HCT116 (cell line): ENCODE measurements around the gene CHDH.

Experiments
- REST ChIP-seq: IDR thresholded peaks from 2 replicates; pipeline ENCODE4 v1.6.1; 2012; ENCODE audit warnings: low read depth
- SRF ChIP-seq: IDR thresholded peaks from 2 replicates; pipeline ENCODE4 v1.6.1; 2012; ENCODE audit warnings: low read depth
- ZNF274 ChIP-seq: fragments of 200-500 bp; sonication (Bioruptor generic); IDR thresholded peaks from 2 replicates; pipeline ENCODE4 v1.6.1; 2014; ENCODE audit warnings: mild to moderate bottlenecking, low read depth, low read length, inconsistent platforms
- TF ChIP-seq, protein P1 (sequence below), 3 experiments: fragments of 200-600 bp in 1 of 3; sonication (generic) in 1 of 3; IDR thresholded peaks in 2 of 3; conservative IDR thresholded peaks in 1 of 3; 2 replicates each; pipeline ENCODE4 v1.5.1; 2012 to 2017; ENCODE audit warnings: low read depth in 2 of 3, low read length in 2 of 3, antibody characterized with exemption in 1 of 3, borderline replicate concordance in 1 of 3, control low read depth in 1 of 3, mild to moderate bottlenecking in 1 of 3, mixed read lengths in 1 of 3, mixed run types in 1 of 3, moderate library complexity in 1 of 3; ENCODE audit not compliant: insufficient read depth in 1 of 3

- TF ChIP-seq SRF (no peak), REST (no peak), ZNF274 (no peak)
- TF ChIP-seq, protein P1, sequence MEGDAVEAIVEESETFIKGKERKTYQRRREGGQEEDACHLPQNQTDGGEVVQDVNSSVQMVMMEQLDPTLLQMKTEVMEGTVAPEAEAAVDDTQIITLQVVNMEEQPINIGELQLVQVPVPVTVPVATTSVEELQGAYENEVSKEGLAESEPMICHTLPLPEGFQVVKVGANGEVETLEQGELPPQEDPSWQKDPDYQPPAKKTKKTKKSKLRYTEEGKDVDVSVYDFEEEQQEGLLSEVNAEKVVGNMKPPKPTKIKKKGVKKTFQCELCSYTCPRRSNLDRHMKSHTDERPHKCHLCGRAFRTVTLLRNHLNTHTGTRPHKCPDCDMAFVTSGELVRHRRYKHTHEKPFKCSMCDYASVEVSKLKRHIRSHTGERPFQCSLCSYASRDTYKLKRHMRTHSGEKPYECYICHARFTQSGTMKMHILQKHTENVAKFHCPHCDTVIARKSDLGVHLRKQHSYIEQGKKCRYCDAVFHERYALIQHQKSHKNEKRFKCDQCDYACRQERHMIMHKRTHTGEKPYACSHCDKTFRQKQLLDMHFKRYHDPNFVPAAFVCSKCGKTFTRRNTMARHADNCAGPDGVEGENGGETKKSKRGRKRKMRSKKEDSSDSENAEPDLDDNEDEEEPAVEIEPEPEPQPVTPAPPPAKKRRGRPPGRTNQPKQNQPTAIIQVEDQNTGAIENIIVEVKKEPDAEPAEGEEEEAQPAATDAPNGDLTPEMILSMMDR (IDR thresholded peaks at IDR 0.05 in 2 of 3, conservative IDR thresholded peaks at IDR 0.05 in 1 of 3; ENCODE audit: borderline replicate concordance in 1 of 3, insufficient read depth in 1 of 3, low read depth in 2 of 3, low read length in 2 of 3) = no peak
These were observed 33.0 kb downstream of the CHDH start for GRCh38 chr3:53813229-53813628.
